ENCODE data around the gene VAMP3.
"Not testable (repeated sequence)": the region's sequence is repeated elsewhere in the genome, so short reads cannot be mapped to it uniquely, and the experiment has no call there.

Gene VAMP3

DNA sequence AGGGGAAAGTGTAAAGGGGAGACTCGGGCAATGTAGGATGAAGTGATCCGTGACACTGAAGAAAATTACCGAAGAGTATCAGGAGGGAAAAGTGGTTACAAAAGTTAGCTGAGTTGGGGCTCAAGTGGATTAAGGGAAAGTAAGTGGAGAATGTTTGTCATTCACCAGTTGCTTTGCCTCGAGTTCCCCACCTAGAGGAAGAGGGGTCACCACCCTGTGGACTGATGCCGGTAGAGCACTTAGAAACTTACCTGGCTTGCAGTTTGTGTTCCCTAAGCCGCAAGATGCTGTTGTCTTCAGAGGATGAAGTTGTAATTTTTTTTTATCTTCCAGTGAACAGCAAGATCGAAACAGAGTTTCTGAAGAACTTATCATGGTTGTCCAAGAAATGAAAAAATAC, 14.0 kb downstream of the VAMP3 start:
- Histone ChIP-seq H3K36me3 (ENCODE audit: control insufficient read depth, low read depth, low read length) (peaks cover 17% of the 10 kb centered on the region), H3K4me1 (ENCODE audit: control insufficient read depth, low read depth, low read length) (no peaks in the 10 kb centered on the region), H3K4me3 (ENCODE audit: low read length) (peak overlapping the region; percentile 21)

DNA sequence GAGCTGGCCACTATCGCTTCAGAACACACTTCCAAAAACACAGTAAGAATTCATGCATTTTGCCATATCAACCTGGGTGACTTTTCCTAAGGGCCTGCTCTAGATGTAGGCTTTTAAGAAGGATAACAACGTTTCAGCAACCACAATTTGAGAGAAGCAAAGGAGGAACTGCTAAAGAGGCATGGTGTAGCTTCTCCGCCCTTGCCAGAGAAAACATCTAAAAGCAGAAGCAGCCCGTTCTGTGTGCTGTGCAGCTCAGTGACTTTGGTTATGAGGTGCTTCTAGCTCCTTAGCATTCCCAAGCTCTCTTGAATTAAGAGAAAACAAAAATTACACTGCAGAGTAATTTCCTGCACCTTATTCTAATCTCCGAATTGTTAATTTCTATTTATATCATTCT, 15.7 kb downstream of the VAMP3 start:
- peaks cover 11% of the 10 kb centered on the region for H3K27me3 ChIP-seq (ENCODE audit: control insufficient read depth, insufficient read depth, low read length)
- H3K4me1 ChIP-seq (ENCODE audit: control insufficient read depth, low read depth, low read length): no peaks in the 10 kb centered on the region
- peaks cover 15% of the 10 kb centered on the region for H3K9me3 ChIP-seq (ENCODE audit: control insufficient read depth, low read depth, low read length)
- no peak overlapping the region for H3K4me3 ChIP-seq (ENCODE audit: low read length)
- H3K27ac ChIP-seq (ENCODE audit: low read length): no peak overlapping the region
- no peak overlapping the region for H3K9ac ChIP-seq (ENCODE audit: low read length)
- peaks cover 12% of the 10 kb centered on the region for H3K36me3 ChIP-seq (ENCODE audit: control insufficient read depth, low read depth, low read length)

More for the DNA sequence above, 14.0 kb downstream of the VAMP3 start:
- peaks cover 9% of the 10 kb centered on the region for H3K9me3 ChIP-seq (ENCODE audit: control insufficient read depth, low read depth, low read length)
- H3K9ac ChIP-seq (ENCODE audit: low read length): no peak overlapping the region
- peaks cover 11% of the 10 kb centered on the region for H3K27me3 ChIP-seq (ENCODE audit: control insufficient read depth, insufficient read depth, low read length)
- H3K27ac ChIP-seq (ENCODE audit: low read length): no peak overlapping the region

DNA sequence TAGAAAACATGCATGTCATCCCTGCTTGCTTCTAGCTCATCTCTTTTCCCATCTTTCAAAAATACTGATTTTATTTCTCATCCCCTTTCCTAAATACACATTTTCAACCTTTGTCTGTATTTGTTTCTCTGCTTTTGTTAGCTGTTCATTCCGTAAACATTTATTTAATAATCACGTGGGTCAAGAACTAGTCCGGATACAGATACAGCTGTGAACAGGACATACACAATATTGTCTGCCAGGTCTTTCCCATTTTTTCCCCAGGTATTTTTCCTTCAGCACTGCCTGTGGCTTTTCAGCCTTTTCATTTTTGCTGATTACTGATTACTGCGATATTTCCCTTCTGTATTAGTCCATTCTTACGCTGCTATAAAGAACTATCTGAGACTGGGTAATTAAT, 18.7 kb downstream of the VAMP3 start:
- Histone ChIP-seq H3K27ac (ENCODE audit: low read length) (no peak overlapping the region), H3K4me1 (ENCODE audit: control insufficient read depth, low read depth, low read length) (no peaks in the 10 kb centered on the region), H3K9me3 (ENCODE audit: control insufficient read depth, low read depth, low read length) (peaks cover 15% of the 10 kb centered on the region), H3K36me3 (ENCODE audit: control insufficient read depth, low read depth, low read length) (peaks cover 12% of the 10 kb centered on the region), H3K27me3 (ENCODE audit: control insufficient read depth, insufficient read depth, low read length) (peaks cover 6% of the 10 kb centered on the region), H3K9ac (ENCODE audit: low read length) (no peak overlapping the region), H3K4me3 (ENCODE audit: low read length) (no peak overlapping the region)

DNA sequence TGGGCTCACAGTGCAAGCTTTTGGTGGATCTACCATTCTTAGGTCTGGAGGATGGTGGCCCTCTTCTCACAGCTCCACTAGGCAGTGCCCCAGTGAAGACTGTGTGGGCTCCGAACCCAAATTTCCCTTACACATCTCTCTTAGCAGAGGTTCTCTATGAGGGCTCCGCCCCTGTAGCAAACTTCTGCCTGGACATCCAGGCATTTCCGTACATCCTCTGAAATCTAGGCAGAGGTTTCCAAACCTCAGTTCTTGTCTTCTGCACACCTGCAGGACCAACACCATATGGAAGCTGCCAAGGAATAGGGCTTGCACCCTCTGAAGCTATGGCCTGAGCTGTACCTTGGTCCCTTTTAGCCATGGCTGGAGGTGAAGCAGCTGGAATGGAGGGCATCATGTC, 19.9 kb downstream of the VAMP3 start:
- not testable (repeated sequence) for H3K4me3 ChIP-seq (ENCODE audit: low read length); H3K27ac ChIP-seq (ENCODE audit: low read length); H3K4me1 ChIP-seq (ENCODE audit: control insufficient read depth, low read depth, low read length); H3K9ac ChIP-seq (ENCODE audit: low read length); H3K27me3 ChIP-seq (ENCODE audit: control insufficient read depth, insufficient read depth, low read length)
- peaks cover 15% of the 10 kb centered on the region for H3K9me3 ChIP-seq (ENCODE audit: control insufficient read depth, low read depth, low read length)
- H3K36me3 ChIP-seq (ENCODE audit: control insufficient read depth, low read depth, low read length): peaks cover 12% of the 10 kb centered on the region

DNA sequence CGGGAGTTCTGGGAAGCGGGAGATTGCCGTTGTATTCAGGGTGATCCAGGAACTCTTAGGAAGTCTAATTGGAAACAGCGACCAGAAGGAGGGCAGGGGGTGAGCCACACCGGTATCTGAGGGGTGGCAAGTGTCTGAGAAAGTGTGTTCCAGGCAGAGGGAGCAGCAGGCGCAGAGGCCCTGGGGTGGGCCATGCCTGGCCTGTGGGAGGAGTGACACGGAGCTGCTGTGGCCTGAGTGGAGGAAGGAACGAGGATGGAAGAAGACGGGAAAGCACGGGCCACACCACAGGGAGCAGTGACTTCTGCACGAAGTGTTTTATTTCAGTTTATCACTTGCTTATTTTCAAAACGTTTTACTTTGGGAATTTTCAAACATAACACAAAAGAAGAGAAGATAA, 24.3 kb downstream of the VAMP3 start:
- no peaks in the 10 kb centered on the region for H3K27me3 ChIP-seq (ENCODE audit: control insufficient read depth, insufficient read depth, low read length)
- peaks cover 6% of the 10 kb centered on the region for H3K9me3 ChIP-seq (ENCODE audit: control insufficient read depth, low read depth, low read length)
- no peak overlapping the region for H3K9ac ChIP-seq (ENCODE audit: low read length)
- no peak overlapping the region for H3K27ac ChIP-seq (ENCODE audit: low read length)
- no peaks in the 10 kb centered on the region for H3K4me1 ChIP-seq (ENCODE audit: control insufficient read depth, low read depth, low read length)
- H3K4me3 ChIP-seq (ENCODE audit: low read length): no peak overlapping the region
- no peaks in the 10 kb centered on the region for H3K36me3 ChIP-seq (ENCODE audit: control insufficient read depth, low read depth, low read length)

DNA sequence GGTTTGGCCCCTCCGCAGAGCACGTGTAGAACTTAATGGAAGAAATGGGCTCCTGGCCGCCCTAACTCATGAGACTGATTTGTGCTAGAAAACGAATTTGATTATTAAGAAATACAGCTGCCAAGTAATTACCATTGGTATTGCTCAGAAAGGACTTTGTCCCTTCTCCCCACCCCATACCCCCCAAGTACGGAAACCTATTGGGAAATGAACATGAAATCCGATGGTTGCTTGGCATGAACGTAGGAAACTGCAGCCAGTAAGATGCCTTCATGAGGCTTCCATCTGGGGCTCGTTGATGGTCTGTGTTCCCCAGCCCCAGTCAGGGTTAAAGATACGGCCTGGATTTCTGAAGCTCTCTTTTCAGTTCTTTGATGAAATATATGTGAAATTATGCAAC, 34.4 kb downstream of the VAMP3 start:
- no peak overlapping the region for H3K9ac ChIP-seq (ENCODE audit: low read length)
- no peaks in the 10 kb centered on the region for H3K27me3 ChIP-seq (ENCODE audit: control insufficient read depth, insufficient read depth, low read length)
- no peak overlapping the region for H3K27ac ChIP-seq (ENCODE audit: low read length)
- H3K36me3 ChIP-seq (ENCODE audit: control insufficient read depth, low read depth, low read length): peaks cover 5% of the 10 kb centered on the region
- no peak overlapping the region for H3K4me3 ChIP-seq (ENCODE audit: low read length)
- no peaks in the 10 kb centered on the region for H3K9me3 ChIP-seq (ENCODE audit: control insufficient read depth, low read depth, low read length)
- H3K4me1 ChIP-seq (ENCODE audit: control insufficient read depth, low read depth, low read length): peaks cover 3% of the 10 kb centered on the region

DNA sequence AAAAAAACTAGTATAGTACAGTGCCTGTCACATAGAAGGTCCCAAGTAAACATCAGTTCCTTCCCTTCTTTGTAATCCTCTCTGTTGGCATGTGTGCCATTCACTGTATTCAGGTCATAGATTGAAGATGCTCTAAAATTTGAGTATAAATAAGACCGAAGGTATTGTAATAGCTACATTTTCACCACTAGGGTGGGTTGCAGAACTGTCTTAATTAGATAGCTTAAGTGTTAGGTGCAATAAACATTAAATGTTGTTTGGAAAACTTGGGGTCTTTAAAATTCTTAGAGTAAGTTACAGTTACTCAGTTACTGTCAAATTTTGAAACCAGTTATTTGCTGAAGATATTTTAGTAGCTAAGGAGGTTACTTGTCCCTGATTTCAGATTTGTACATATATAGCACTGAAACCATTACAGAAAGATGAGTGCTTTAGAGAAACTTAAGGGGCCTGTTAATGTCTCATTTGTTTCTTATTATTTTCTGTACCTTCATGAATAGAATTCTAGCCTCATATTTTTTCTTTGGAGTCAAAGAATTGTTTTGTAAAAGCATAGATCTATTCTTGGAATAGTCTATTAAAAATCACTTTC, 37.3 kb downstream of the VAMP3 start:
- H3K4me3 ChIP-seq (ENCODE audit: low read length): no peak overlapping the region
- no peaks in the 10 kb centered on the region for H3K4me1 ChIP-seq (ENCODE audit: control insufficient read depth, low read depth, low read length)
- no peaks in the 10 kb centered on the region for H3K9me3 ChIP-seq (ENCODE audit: control insufficient read depth, low read depth, low read length)
- no peaks in the 10 kb centered on the region for H3K27me3 ChIP-seq (ENCODE audit: control insufficient read depth, insufficient read depth, low read length)
- peaks cover 14% of the 10 kb centered on the region for H3K36me3 ChIP-seq (ENCODE audit: control insufficient read depth, low read depth, low read length)
- no peak overlapping the region for H3K9ac ChIP-seq (ENCODE audit: low read length)
- no peak overlapping the region for H3K27ac ChIP-seq (ENCODE audit: low read length)

DNA sequence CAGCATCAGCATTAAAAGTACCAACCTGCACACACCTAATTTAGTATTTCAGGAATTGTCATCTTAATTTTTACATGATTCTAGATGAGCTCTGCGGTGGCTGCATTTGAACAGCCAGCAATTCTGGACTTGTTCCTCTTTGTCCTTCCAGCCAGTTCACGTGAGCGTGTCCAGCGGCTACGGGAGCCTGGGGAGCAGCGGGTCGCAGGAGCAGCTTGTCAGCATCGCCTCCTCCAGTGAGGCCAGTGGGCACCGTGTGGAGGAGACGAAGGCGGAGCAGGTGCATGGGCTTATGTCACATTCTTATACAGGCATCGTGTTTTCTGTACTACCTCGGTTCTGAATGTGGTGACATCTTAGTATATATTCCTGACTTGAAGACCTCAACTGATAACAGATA, 38.6 kb downstream of the VAMP3 start:
- peaks cover 7% of the 10 kb centered on the region for H3K9me3 ChIP-seq (ENCODE audit: control insufficient read depth, low read depth, low read length)
- no peaks in the 10 kb centered on the region for H3K27me3 ChIP-seq (ENCODE audit: control insufficient read depth, insufficient read depth, low read length)
- no peak overlapping the region for H3K9ac ChIP-seq (ENCODE audit: low read length)
- H3K4me1 ChIP-seq (ENCODE audit: control insufficient read depth, low read depth, low read length): no peaks in the 10 kb centered on the region
- H3K27ac ChIP-seq (ENCODE audit: low read length): no peak overlapping the region
- no peak overlapping the region for H3K4me3 ChIP-seq (ENCODE audit: low read length)
- peaks cover 18% of the 10 kb centered on the region for H3K36me3 ChIP-seq (ENCODE audit: control insufficient read depth, low read depth, low read length)

DNA sequence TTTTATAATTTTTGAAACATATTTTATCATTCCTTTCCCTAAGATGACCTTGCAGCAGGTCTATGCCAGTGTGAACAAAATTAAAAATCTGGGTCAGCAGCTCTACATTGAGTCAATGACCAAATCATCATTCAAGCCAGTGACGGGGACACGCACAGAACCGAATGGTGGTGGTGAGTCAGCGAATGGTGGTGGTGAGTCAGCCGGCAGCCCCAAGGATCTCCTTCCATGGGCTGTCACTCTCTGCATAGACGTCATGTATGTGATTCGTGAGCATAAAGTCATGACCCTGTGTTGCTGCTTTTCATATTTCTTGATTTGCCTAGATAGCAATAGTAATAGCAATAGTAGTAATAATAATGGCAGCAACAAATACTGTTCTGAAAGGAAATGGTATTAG, 39.3 kb downstream of the VAMP3 start:
- H3K9ac ChIP-seq (ENCODE audit: low read length): no peak overlapping the region
- H3K9me3 ChIP-seq (ENCODE audit: control insufficient read depth, low read depth, low read length): peaks cover 7% of the 10 kb centered on the region
- no peak overlapping the region for H3K27ac ChIP-seq (ENCODE audit: low read length)
- H3K4me1 ChIP-seq (ENCODE audit: control insufficient read depth, low read depth, low read length): no peaks in the 10 kb centered on the region
- H3K27me3 ChIP-seq (ENCODE audit: control insufficient read depth, insufficient read depth, low read length): no peaks in the 10 kb centered on the region
- no peak overlapping the region for H3K4me3 ChIP-seq (ENCODE audit: low read length)
- H3K36me3 ChIP-seq (ENCODE audit: control insufficient read depth, low read depth, low read length): peaks cover 18% of the 10 kb centered on the region

DNA sequence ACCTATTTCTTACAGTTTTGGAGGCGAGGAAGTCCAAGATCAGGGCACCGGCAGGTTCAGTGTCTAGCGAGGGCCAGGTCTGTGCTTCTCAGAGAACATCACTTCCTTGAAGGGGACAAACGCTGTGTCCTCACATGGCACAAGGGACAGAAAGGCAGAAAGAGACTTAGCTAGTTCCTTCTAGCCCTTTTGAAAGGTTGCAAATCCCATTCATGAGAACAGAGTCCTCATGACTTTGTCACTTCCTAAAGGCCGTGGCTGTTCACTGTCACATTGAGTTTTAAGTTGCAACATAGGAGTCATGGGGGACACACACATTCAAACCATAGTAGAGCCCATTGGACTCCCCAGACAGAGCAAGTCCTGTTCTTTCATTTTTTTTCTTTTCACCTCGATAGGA, 40.4 kb downstream of the VAMP3 start:
- Histone ChIP-seq H3K4me3 (ENCODE audit: low read length) (no peak overlapping the region), H3K4me1 (ENCODE audit: control insufficient read depth, low read depth, low read length) (no peaks in the 10 kb centered on the region), H3K36me3 (ENCODE audit: control insufficient read depth, low read depth, low read length) (peaks cover 18% of the 10 kb centered on the region), H3K27ac (ENCODE audit: low read length) (no peak overlapping the region), H3K9ac (ENCODE audit: low read length) (no peak overlapping the region), H3K27me3 (ENCODE audit: control insufficient read depth, insufficient read depth, low read length) (no peaks in the 10 kb centered on the region), H3K9me3 (ENCODE audit: control insufficient read depth, low read depth, low read length) (peaks cover 7% of the 10 kb centered on the region)

DNA sequence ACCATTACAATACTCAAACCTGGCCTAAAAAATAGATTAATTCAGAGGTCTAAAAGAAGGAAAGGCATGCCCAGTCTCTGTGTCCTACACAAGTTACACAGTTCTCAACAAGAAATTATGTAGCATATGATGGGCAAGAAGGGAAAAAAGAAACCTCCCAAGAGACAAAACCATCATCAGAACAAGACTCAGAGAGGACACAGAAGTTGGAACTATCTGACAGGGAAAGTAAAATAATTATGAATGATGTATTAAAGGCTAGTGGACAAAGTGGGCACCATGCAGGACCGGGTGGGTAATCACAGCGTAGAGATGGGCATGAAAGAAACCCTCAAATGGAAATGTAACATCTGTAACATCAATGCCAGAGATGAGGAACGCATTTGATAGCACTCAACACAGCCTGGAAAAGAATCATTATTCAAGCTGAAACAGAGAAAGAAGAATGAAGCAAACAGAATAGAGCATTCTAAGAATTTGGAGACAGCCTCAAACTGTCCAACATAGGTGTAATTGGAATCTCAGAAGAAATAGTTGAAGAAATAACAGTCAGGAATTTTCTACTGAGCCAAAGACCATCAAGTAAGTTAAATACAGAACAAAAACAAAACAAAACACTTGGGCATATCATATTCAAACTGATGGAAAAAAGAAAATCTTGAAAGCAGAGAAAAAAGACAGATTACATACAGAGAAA, 42.7 kb downstream of the VAMP3 start:
- H3K36me3 ChIP-seq (ENCODE audit: control insufficient read depth, low read depth, low read length): peaks cover 18% of the 10 kb centered on the region
- H3K4me1 ChIP-seq (ENCODE audit: control insufficient read depth, low read depth, low read length): no peaks in the 10 kb centered on the region
- no peaks in the 10 kb centered on the region for H3K27me3 ChIP-seq (ENCODE audit: control insufficient read depth, insufficient read depth, low read length)
- no peak overlapping the region for H3K27ac ChIP-seq (ENCODE audit: low read length)
- H3K9ac ChIP-seq (ENCODE audit: low read length): no peak overlapping the region
- H3K4me3 ChIP-seq (ENCODE audit: low read length): no peak overlapping the region
- H3K9me3 ChIP-seq (ENCODE audit: control insufficient read depth, low read depth, low read length): peaks cover 7% of the 10 kb centered on the region

DNA sequence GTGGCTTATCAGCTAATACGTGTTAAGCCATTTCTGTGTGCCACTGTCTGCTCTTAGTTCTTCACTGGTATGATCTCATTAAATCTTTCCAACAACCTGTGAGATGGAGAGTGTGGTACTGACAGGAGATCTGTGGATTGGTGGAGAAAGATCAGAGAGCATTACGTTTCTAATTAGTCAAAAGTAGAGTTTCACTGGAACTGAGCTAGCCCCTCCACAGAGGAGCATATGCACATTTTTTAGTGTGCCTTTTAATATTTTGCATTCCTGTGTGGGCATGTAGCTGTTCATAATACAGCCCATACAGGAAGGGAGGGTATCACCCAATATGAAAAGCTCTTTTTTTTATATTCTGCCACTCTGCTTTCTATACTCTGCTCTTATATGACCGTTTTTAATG, 50.2 kb downstream of the VAMP3 start:
- Histone ChIP-seq H3K4me3 (ENCODE audit: low read length) (no peak overlapping the region), H3K4me1 (ENCODE audit: control insufficient read depth, low read depth, low read length) (no peaks in the 10 kb centered on the region), H3K27me3 (ENCODE audit: control insufficient read depth, insufficient read depth, low read length) (no peaks in the 10 kb centered on the region), H3K9ac (ENCODE audit: low read length) (no peak overlapping the region), H3K9me3 (ENCODE audit: control insufficient read depth, low read depth, low read length) (no peaks in the 10 kb centered on the region), H3K36me3 (ENCODE audit: control insufficient read depth, low read depth, low read length) (peaks cover 8% of the 10 kb centered on the region), H3K27ac (ENCODE audit: low read length) (no peak overlapping the region)

Measured in iPS-18a (cell line).